ENCODE measurements around the gene TRIM9.

Gene TRIM9

DNA sequence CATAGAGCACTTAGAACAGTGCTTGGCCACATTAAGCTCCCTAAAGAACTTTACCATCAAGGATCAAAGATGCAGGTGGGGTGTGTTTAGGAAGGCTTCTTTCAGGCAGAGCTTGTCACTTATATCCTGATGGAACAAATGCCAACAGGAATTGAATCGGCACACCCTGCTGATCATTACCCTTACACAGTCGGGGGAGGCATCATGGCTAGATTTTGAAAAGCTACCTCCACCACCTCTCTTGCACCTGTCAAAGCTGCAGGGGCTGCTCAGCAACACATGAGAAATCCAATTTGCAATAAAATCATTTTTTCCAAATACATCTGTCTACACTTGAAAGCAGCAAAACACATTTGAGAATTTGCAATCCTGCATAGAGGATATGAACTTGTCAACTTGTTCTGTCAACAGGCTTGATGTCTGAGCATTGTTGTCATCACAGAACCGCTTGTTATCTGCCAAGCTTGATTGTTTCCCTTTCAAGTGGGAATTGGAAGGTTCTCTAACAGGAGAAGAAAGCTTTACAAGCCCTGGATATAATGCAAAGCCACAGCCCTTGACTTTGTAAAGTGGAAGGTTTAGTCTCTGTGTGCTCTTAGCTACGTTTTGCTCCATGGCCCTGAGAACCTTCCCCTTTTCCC, 24.6 kb upstream of the TRIM9 start:
- H3K79me2 ChIP-seq (ENCODE audit: insufficient read depth, low read length), result no peaks in the 10 kb centered on the region
- H3K9me3 ChIP-seq (ENCODE audit: insufficient read depth, low read depth, low read length), result no peaks in the 10 kb centered on the region
- H3K4me3 ChIP-seq (ENCODE audit: low read length, poor library complexity, severe bottlenecking), result no peak overlapping the region
- no peaks in the 10 kb centered on the region for H3K27me3 ChIP-seq (ENCODE audit: insufficient read depth, low read length, poor library complexity, severe bottlenecking)
- no peak overlapping the region for H3K4me2 ChIP-seq (ENCODE audit: low read depth, low read length, poor library complexity, severe bottlenecking)
- TF ChIP-seq EZH2phosphoT487 (IDR thresholded peaks at IDR 0.05; ENCODE audit: borderline replicate concordance), result no peak
- TF ChIP-seq, protein P1, sequence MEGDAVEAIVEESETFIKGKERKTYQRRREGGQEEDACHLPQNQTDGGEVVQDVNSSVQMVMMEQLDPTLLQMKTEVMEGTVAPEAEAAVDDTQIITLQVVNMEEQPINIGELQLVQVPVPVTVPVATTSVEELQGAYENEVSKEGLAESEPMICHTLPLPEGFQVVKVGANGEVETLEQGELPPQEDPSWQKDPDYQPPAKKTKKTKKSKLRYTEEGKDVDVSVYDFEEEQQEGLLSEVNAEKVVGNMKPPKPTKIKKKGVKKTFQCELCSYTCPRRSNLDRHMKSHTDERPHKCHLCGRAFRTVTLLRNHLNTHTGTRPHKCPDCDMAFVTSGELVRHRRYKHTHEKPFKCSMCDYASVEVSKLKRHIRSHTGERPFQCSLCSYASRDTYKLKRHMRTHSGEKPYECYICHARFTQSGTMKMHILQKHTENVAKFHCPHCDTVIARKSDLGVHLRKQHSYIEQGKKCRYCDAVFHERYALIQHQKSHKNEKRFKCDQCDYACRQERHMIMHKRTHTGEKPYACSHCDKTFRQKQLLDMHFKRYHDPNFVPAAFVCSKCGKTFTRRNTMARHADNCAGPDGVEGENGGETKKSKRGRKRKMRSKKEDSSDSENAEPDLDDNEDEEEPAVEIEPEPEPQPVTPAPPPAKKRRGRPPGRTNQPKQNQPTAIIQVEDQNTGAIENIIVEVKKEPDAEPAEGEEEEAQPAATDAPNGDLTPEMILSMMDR (conservative IDR thresholded peaks at IDR 0.05; ENCODE audit: low read length), result no peak
- no peaks in the 10 kb centered on the region for H3K36me3 ChIP-seq (ENCODE audit: insufficient read depth, low read length)
- peaks cover 18% of the 10 kb centered on the region for H3K4me1 ChIP-seq (ENCODE audit: insufficient read depth, low read length, poor library complexity, severe bottlenecking)
- H3F3A ChIP-seq (ENCODE audit: low read depth), result no peaks in the 10 kb centered on the region
- no peaks in the 10 kb centered on the region for H4K20me1 ChIP-seq (ENCODE audit: insufficient read depth, low read length, poor library complexity, severe bottlenecking)
- no peak overlapping the region for H3K9ac ChIP-seq (ENCODE audit: low read depth, low read length, poor library complexity, severe bottlenecking)
- no peaks in the 10 kb centered on the region for H3K9me2 ChIP-seq (replicated peaks; ENCODE audit: low read depth, low read length)
- H2AFZ ChIP-seq (ENCODE audit: low read length), result no peak overlapping the region

DNA sequence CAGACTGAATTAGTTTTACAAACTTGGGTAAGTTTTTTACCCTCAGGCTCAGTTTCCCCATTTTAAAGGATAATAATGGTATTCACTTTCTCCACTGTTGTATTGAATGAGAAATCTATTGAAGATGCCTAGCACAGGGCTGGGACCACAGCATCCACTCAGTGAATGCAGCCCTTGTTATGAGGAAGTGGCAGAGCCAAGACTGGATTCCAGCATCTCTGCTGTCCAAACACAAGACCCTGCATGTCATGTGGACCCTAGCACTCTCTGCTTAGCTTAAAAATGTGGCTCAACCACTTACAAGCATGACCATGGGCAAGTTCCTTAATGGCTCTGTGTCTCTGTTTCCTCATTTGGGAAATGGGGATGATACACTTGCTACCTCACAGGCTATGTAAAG, 24.1 kb upstream of the TRIM9 start:
- peaks cover 18% of the 10 kb centered on the region for H3K4me1 ChIP-seq (ENCODE audit: insufficient read depth, low read length, poor library complexity, severe bottlenecking)
- H3K4me2 ChIP-seq (ENCODE audit: low read depth, low read length, poor library complexity, severe bottlenecking), result no peak overlapping the region
- no peaks in the 10 kb centered on the region for H3F3A ChIP-seq (ENCODE audit: low read depth)
- no peak overlapping the region for H2AFZ ChIP-seq (ENCODE audit: low read length)
- H3K9ac ChIP-seq (ENCODE audit: low read depth, low read length, poor library complexity, severe bottlenecking), result no peak overlapping the region
- H3K9me3 ChIP-seq (ENCODE audit: insufficient read depth, low read depth, low read length), result no peaks in the 10 kb centered on the region
- H3K27me3 ChIP-seq (ENCODE audit: insufficient read depth, low read length, poor library complexity, severe bottlenecking), result no peaks in the 10 kb centered on the region
- TF ChIP-seq, protein P1 (conservative IDR thresholded peaks at IDR 0.05; ENCODE audit: low read length), result no peak
- TF ChIP-seq EZH2phosphoT487 (IDR thresholded peaks at IDR 0.05; ENCODE audit: borderline replicate concordance), result no peak
- H3K4me3 ChIP-seq (ENCODE audit: low read length, poor library complexity, severe bottlenecking), result no peak overlapping the region
- no peaks in the 10 kb centered on the region for H3K36me3 ChIP-seq (ENCODE audit: insufficient read depth, low read length)
- no peaks in the 10 kb centered on the region for H3K9me2 ChIP-seq (replicated peaks; ENCODE audit: low read depth, low read length)
- no peaks in the 10 kb centered on the region for H3K79me2 ChIP-seq (ENCODE audit: insufficient read depth, low read length)
- H4K20me1 ChIP-seq (ENCODE audit: insufficient read depth, low read length, poor library complexity, severe bottlenecking), result no peaks in the 10 kb centered on the region

DNA sequence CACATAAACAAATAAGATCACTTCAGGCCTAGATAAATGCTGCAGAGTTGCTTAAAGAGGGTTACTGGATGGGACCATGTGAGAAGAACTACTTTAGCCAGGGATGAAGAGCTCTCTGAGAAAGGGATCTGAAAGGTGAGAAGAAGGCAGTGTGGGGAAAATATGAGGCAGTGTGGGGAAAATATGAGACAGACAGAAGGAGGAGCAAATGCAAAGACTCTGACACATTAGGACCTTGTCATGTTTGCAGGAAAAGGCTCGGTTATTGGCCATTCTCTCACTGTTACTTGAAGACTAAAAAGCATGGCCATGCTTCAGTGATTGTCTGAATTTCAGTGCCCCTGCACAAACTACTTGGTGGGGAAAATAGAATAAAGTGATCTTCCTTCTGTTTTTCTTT, 22.7 kb upstream of the TRIM9 start:
- H3K4me3 ChIP-seq (ENCODE audit: low read length, poor library complexity, severe bottlenecking), result no peak overlapping the region
- no peaks in the 10 kb centered on the region for H3K9me2 ChIP-seq (replicated peaks; ENCODE audit: low read depth, low read length)
- no peaks in the 10 kb centered on the region for H4K20me1 ChIP-seq (ENCODE audit: insufficient read depth, low read length, poor library complexity, severe bottlenecking)
- H3K9me3 ChIP-seq (ENCODE audit: insufficient read depth, low read depth, low read length), result no peaks in the 10 kb centered on the region
- H3K4me1 ChIP-seq (ENCODE audit: insufficient read depth, low read length, poor library complexity, severe bottlenecking), result peaks cover 18% of the 10 kb centered on the region
- no peaks in the 10 kb centered on the region for H3K36me3 ChIP-seq (ENCODE audit: insufficient read depth, low read length)
- no peak for TF ChIP-seq EZH2phosphoT487 (IDR thresholded peaks at IDR 0.05; ENCODE audit: borderline replicate concordance)
- TF ChIP-seq, protein P1 (conservative IDR thresholded peaks at IDR 0.05; ENCODE audit: low read length), result no peak
- H3F3A ChIP-seq (ENCODE audit: low read depth), result no peaks in the 10 kb centered on the region
- no peak overlapping the region for H3K4me2 ChIP-seq (ENCODE audit: low read depth, low read length, poor library complexity, severe bottlenecking)
- H2AFZ ChIP-seq (ENCODE audit: low read length), result no peak overlapping the region
- no peaks in the 10 kb centered on the region for H3K27me3 ChIP-seq (ENCODE audit: insufficient read depth, low read length, poor library complexity, severe bottlenecking)
- no peaks in the 10 kb centered on the region for H3K79me2 ChIP-seq (ENCODE audit: insufficient read depth, low read length)
- no peak overlapping the region for H3K9ac ChIP-seq (ENCODE audit: low read depth, low read length, poor library complexity, severe bottlenecking)
